IMR-90 (cell line): Measurements from ENCODE around the gene NFX1. TPM values are rescaled to one million over a fixed set of nuclear protein-coding genes. Genes with fewer than 3 reads are reported as not detected.

Source experiments
- ATAC-seq: fragments of 200-7000 bp; cut with Tn5 transposase; 2 replicates; pipeline ENCODE4 v1.9.1; 2020; ENCODE audit warnings: low read depth, mild to moderate bottlenecking, moderate library complexity
- BruUV-seq: library from RNA; stranded (reverse); fragments of 400-500 nt; replicated peaks from 2 replicates; lab custom pipeline; 2021; lab: Mats Ljungman, UMichigan
- CTCF ChIA-PET: fragments of 300-600 bp; formaldehyde crosslinking; extraction: SDS; loops from one replicate; lab custom pipeline; 2021; ENCODE audit warnings: antibody characterized with exemption; lab: Yijun Ruan, JAX
- POLR2A ChIA-PET: fragments of 300-600 bp; sonication (Branson Sonifier 250); formaldehyde crosslinking; loops from one replicate; lab custom pipeline; 2022; ENCODE audit warnings: antibody characterized with exemption; ENCODE audit not compliant: unreplicated experiment; lab: Charles Lee
- DNase-seq: peaks from one replicate; pipeline ENCODE4 v3.0.0; 2013
- H2AFZ ChIP-seq: replicated peaks from 2 replicates; pipeline ENCODE3; 2013; ENCODE audit warnings: low read length, mild to moderate bottlenecking; ENCODE audit not compliant: poor library complexity
- H2AK5ac ChIP-seq: 2 replicates; pipeline ENCODE4 v1.6.1; 2013; ENCODE audit warnings: low read depth, low read length, inconsistent platforms
- H2AK9ac ChIP-seq: replicated peaks from 2 replicates; pipeline ENCODE3; 2013; ENCODE audit warnings: mild to moderate bottlenecking, low read depth, low read length, moderate library complexity; ENCODE audit not compliant: poor library complexity
- H2BK120ac ChIP-seq: 2 replicates; pipeline ENCODE4 v1.6.1; 2013; ENCODE audit warnings: low read depth, low read length, inconsistent platforms
- H2BK15ac ChIP-seq: 3 replicates; pipeline ENCODE4 v1.6.1; 2013; ENCODE audit warnings: low read depth, low read length, inconsistent platforms
- H2BK20ac ChIP-seq: 2 replicates; pipeline ENCODE4 v1.6.1; 2013; ENCODE audit warnings: low read depth, mild to moderate bottlenecking, inconsistent platforms, low read length, moderate library complexity
- H2BK5ac ChIP-seq: 2 replicates; pipeline ENCODE4 v1.6.1; 2013; ENCODE audit warnings: mild to moderate bottlenecking, low read depth, low read length, inconsistent platforms; ENCODE audit not compliant: poor library complexity, severe bottlenecking
- H3K14ac ChIP-seq: replicated peaks from 2 replicates; pipeline ENCODE4 v1.6.1; 2013; ENCODE audit warnings: low read depth, low read length, inconsistent platforms
- H3K18ac ChIP-seq: 2 replicates; pipeline ENCODE4 v1.6.1; 2013; ENCODE audit warnings: low read depth, low read length, control low read depth
- H3K23ac ChIP-seq: 2 replicates; pipeline ENCODE4 v1.6.1; 2013; ENCODE audit warnings: low read depth, low read length, inconsistent platforms
- H3K27ac ChIP-seq: 2 replicates; pipeline ENCODE4 v1.5.1; 2013; ENCODE audit warnings: mild to moderate bottlenecking, control low read depth, low read length; ENCODE audit not compliant: insufficient read depth
- H3K27me3 ChIP-seq: 2 replicates; pipeline ENCODE4 v1.6.1; 2013; ENCODE audit warnings: low read length; ENCODE audit not compliant: control insufficient read depth, insufficient read depth
- H3K36me3 ChIP-seq: 2 replicates; pipeline ENCODE4 v1.6.1; 2013; ENCODE audit warnings: low read length, mixed read lengths; ENCODE audit not compliant: control insufficient read depth, insufficient read depth
- H3K4ac ChIP-seq: 2 replicates; pipeline ENCODE4 v1.6.1; 2013; ENCODE audit warnings: low read depth, low read length, inconsistent platforms
- H3K4me1 ChIP-seq: 2 replicates; pipeline ENCODE4 v1.6.1; 2013; ENCODE audit warnings: low read length, mixed read lengths; ENCODE audit not compliant: control insufficient read depth, insufficient read depth
- H3K4me2 ChIP-seq: 2 replicates; pipeline ENCODE4 v1.6.1; 2013; ENCODE audit warnings: low read depth, mild to moderate bottlenecking, control low read depth, low read length, moderate library complexity
- H3K4me3 ChIP-seq: 2 replicates; pipeline ENCODE4 v1.5.1; 2013; ENCODE audit warnings: low read depth, mild to moderate bottlenecking, control low read depth, low read length, moderate library complexity; ENCODE audit not compliant: insufficient read depth
- H3K56ac ChIP-seq: 2 replicates; pipeline ENCODE4 v1.6.1; 2013; ENCODE audit warnings: low read length, inconsistent platforms; ENCODE audit not compliant: insufficient read depth; ENCODE audit errors: extremely low read depth
- H3K79me1 ChIP-seq, 2 experiments: 2 replicates each; pipeline ENCODE4 v1.6.1; 2013; ENCODE audit warnings: low read length in 2 of 2, inconsistent platforms in 1 of 2, low read depth in 1 of 2
- H3K9ac ChIP-seq: 2 replicates; pipeline ENCODE4 v1.6.1; 2013; ENCODE audit warnings: low read depth, low read length, control low read depth
- H3K9me1 ChIP-seq: 2 replicates; pipeline ENCODE4 v1.6.1; 2013; ENCODE audit warnings: low read length, inconsistent platforms; ENCODE audit not compliant: insufficient read depth
- H3K9me3 ChIP-seq: 2 replicates; pipeline ENCODE4 v1.6.1; 2013; ENCODE audit warnings: low read length; ENCODE audit not compliant: control insufficient read depth, insufficient read depth
- H4K20me1 ChIP-seq: 2 replicates; pipeline ENCODE4 v1.6.1; 2013; ENCODE audit warnings: low read length, inconsistent platforms; ENCODE audit not compliant: insufficient read depth
- H4K5ac ChIP-seq: 2 replicates; pipeline ENCODE4 v1.6.1; 2013; ENCODE audit warnings: mild to moderate bottlenecking, low read depth, low read length, control low read depth
- H4K8ac ChIP-seq, 2 experiments: 2 replicates each; pipeline ENCODE4 v1.6.1; 2013; ENCODE audit warnings: low read depth in 2 of 2, low read length in 2 of 2, control low read depth in 1 of 2, inconsistent platforms in 1 of 2
- H4K91ac ChIP-seq: 2 replicates; pipeline ENCODE4 v1.6.1; 2013; ENCODE audit warnings: low read depth, low read length, inconsistent platforms; ENCODE audit not compliant: insufficient read depth
- CEBPB ChIP-seq: IDR thresholded peaks from 2 replicates; pipeline ENCODE4 v1.6.1; 2012; ENCODE audit warnings: low read depth, low read length, improper control_type of control experiment
- FOS ChIP-seq: fragments of 150-350 bp; IDR thresholded peaks from 2 replicates; pipeline ENCODE4 v1.6.1; 2016; ENCODE audit warnings: low read depth, low read length
- MAFK ChIP-seq: IDR thresholded peaks from 2 replicates; pipeline ENCODE4 v1.6.1; 2012; ENCODE audit warnings: low read depth, low read length, improper control_type of control experiment
- MXI1 ChIP-seq: IDR thresholded peaks from 2 replicates; pipeline ENCODE4 v1.6.1; 2012; ENCODE audit warnings: low read depth, mild to moderate bottlenecking, low read length, moderate library complexity, borderline replicate concordance
- NFE2L2 ChIP-seq: fragments of 150-350 bp; IDR thresholded peaks from 2 replicates; pipeline ENCODE4 v1.6.1; 2016; ENCODE audit warnings: low read depth, mild to moderate bottlenecking, low read length
- RAD21 ChIP-seq: IDR thresholded peaks from 2 replicates; pipeline ENCODE4 v1.6.1; 2012; ENCODE audit warnings: low read length, improper control_type of control experiment
- RFX5 ChIP-seq: IDR thresholded peaks from 2 replicates; pipeline ENCODE4 v1.8.0; 2012; ENCODE audit warnings: low read depth, mild to moderate bottlenecking, low read length, moderate library complexity
- WGBS, 2 experiments: methylation state at CpG; one replicate each; pipeline versions ENCODE4 v1.1.5 to v1.1.7; 2013; ENCODE audit warnings: missing lambda C conversion rate in 2 of 2; ENCODE audit not compliant: insufficient read length in 1 of 2; ENCODE audit errors: extremely low coverage in 2 of 2; 5-methylcytosine and 5-hydroxymethylcytosine counted together
- dilution Hi-C: fragments of 300-500 bp; cut with HindIII; formaldehyde crosslinking; loops from one replicate; pipeline ENCODE4 v1.14.3; 2018; ENCODE audit warnings: low sequenced_read_pairs; ENCODE audit not compliant: unreplicated experiment
- in situ Hi-C: fragments of 300-500 bp; cut with MboI; formaldehyde crosslinking; loops from 3 replicates; pipeline ENCODE4 v1.14.3; 2019; ENCODE audit warnings: low sequenced_read_pairs, inconsistent platforms, mixed read lengths
- intact Hi-C: fragments of 100-400 bp; cut with micrococcal nuclease; formaldehyde crosslinking; loops from 2 replicates; pipeline ENCODE4 v1.10.0; 2022
- polyA plus RNA-seq, 3 experiments: library from polyadenylated mRNA; depleted of rRNA; stranded (reverse); fragments of >200 nt; gene quantifications; 2 replicates each; pipeline ENCODE4 v1.2.3, GENCODE V29; 2012; ENCODE audit warnings: low replicate concordance in 1 of 3
- total RNA-seq: library from RNA; depleted of rRNA; stranded (reverse); fragments of >200 nt; gene quantifications from 2 replicates; pipeline ENCODE4 v1.2.3, GENCODE V29; 2012
- TF ChIP-seq, protein P1 (sequence below): conservative IDR thresholded peaks from 2 replicates; pipeline ENCODE4 v1.5.1; 2012; ENCODE audit warnings: mild to moderate bottlenecking, low read depth, low read length, improper control_type of control experiment
- TF ChIP-seq, protein P2 (sequence below): fragments of 150-350 bp; IDR thresholded peaks from 2 replicates; pipeline ENCODE4 v1.6.1; 2017; ENCODE audit warnings: mild to moderate bottlenecking, antibody characterized with exemption, low read length, low read depth
- TF ChIP-seq, protein P3 (sequence below): fragments of 150-350 bp; IDR thresholded peaks from 2 replicates; pipeline ENCODE4 v1.6.1; 2016; ENCODE audit warnings: low read depth, mild to moderate bottlenecking, low read length, moderate library complexity, borderline replicate concordance

Gene NFX1
- total and polyA plus RNA-seq, 2 of the 4 experiments (the other 2 are of a cell fraction) = 27.0 to 36.0 TPM

DNA sequence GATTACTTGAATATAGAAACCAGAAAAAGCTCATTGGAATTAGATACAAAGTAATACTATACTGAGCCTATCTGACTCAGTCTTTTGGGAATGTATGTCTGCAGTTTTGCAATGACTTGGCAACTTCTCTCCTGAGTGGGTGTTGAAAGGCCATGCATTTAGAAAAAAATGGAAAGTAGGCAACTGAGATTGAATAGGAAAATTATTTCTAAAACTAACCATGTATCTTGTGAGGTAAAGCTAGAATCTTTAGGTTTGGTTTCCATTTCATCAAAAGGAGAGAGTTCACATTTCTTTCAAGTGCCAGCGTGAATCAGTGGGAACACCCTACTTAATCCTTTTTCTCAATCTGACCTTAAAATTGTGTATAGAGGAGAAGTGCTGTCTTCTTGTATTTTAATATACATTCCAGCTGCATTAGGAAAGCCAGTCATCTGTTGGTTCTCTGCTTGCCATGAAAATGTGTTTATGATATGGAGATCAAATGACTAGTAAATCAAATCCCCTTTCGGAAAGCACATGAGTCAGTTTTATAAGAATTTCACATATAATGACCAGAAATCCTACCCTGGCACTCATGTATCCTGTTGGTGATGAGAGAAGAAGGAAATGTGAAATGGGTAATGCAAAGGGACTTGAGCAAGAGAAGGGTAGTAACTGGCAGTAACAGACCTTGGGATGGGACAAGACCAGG, 30.4 kb downstream of the NFX1 start (continued):
- TF ChIP-seq FOS = peak; percentile 73
- no peak for TF ChIP-seq MXI1

DNA sequence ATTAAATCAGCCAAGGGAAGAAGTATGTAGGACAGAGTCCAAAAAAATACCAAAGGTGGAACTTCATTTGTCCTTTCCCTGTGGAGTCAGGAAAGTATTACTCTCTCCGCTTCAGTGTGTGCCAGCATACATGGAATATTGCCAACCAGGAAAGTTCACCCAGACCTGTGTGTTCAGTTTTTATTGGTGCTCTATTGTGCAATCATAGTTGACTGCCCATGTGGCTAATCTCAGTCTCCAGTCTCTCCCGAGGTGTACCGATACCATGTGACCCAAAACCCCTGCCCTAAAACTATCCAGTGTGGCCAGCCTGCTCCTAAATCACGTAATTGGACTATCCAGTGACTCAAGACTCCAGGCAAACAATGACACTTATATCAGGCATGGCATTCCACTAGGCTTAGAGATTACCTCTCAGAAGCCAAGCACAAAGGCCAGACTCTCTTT, 38.8 kb downstream of the NFX1 start:
- Histone ChIP-seq H3K56ac (peak overlapping the region; percentile 49), H3K9ac (no peak overlapping the region), H3K4me3 (no peak overlapping the region), H3K79me1 (peaks cover 11 to 32% of the 10 kb centered on the region in 2 experiments), H4K20me1 (no peaks in the 10 kb centered on the region), H3K18ac (peak overlapping the region; percentile 90), H3K27ac (peak overlapping the region; percentile 67), H3K4me2 (peak overlapping the region; percentile 9; the same call in 1 of the 2 replicates), H3K27me3 (no peaks in the 10 kb centered on the region), H3K23ac (peak overlapping the region; percentile 84), H4K91ac (peak overlapping the region; percentile 90), H3K9me3 (no peaks in the 10 kb centered on the region), H3K14ac (peak overlapping the region; percentile 71; the same call in 1 of the 2 replicates), H2AK9ac (no peak overlapping the region), H2BK120ac (peak overlapping the region; percentile 81), H4K5ac (peak overlapping the region; percentile 87; the same call in 1 of the 2 replicates), H2BK15ac (peak overlapping the region; percentile 41), H2BK5ac (peak overlapping the region; percentile 98), H3K9me1 (0 out of 2 replicates have a peak, but pooled peaks cover 10% of the 10 kb centered on the region), H2AFZ (peak overlapping the region; percentile 29), H3K4ac (peak overlapping the region; percentile 85), H4K8ac (peak overlapping the region; percentile 14 to 74), H2AK5ac (peak overlapping the region; percentile 85), H3K36me3 (peaks cover 16% of the 10 kb centered on the region), H2BK20ac (peak overlapping the region; percentile 88), H3K4me1 (peaks cover 17% of the 10 kb centered on the region)
- intact Hi-C loops (loop anchor here (1.0 kb wide), 1 partner anchor 8 kb away; no protein-coding TSS in a partner anchor), dilution Hi-C loops (no loop called here), in situ Hi-C loops (no loop called here)
- peak; percentile 94 for DNase-seq
- CTCF ChIA-PET = interaction anchor here (1.5 kb wide), 1 partner anchor 39 kb away, joined by 3 read pairs; the partner anchor contains the start of gene NFX1
- TF ChIP-seq, protein P1, sequence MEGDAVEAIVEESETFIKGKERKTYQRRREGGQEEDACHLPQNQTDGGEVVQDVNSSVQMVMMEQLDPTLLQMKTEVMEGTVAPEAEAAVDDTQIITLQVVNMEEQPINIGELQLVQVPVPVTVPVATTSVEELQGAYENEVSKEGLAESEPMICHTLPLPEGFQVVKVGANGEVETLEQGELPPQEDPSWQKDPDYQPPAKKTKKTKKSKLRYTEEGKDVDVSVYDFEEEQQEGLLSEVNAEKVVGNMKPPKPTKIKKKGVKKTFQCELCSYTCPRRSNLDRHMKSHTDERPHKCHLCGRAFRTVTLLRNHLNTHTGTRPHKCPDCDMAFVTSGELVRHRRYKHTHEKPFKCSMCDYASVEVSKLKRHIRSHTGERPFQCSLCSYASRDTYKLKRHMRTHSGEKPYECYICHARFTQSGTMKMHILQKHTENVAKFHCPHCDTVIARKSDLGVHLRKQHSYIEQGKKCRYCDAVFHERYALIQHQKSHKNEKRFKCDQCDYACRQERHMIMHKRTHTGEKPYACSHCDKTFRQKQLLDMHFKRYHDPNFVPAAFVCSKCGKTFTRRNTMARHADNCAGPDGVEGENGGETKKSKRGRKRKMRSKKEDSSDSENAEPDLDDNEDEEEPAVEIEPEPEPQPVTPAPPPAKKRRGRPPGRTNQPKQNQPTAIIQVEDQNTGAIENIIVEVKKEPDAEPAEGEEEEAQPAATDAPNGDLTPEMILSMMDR = no peak
- TF ChIP-seq, protein P2, sequence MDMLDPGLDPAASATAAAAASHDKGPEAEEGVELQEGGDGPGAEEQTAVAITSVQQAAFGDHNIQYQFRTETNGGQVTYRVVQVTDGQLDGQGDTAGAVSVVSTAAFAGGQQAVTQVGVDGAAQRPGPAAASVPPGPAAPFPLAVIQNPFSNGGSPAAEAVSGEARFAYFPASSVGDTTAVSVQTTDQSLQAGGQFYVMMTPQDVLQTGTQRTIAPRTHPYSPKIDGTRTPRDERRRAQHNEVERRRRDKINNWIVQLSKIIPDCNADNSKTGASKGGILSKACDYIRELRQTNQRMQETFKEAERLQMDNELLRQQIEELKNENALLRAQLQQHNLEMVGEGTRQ = peak; percentile 90
- TF ChIP-seq, protein P3, sequence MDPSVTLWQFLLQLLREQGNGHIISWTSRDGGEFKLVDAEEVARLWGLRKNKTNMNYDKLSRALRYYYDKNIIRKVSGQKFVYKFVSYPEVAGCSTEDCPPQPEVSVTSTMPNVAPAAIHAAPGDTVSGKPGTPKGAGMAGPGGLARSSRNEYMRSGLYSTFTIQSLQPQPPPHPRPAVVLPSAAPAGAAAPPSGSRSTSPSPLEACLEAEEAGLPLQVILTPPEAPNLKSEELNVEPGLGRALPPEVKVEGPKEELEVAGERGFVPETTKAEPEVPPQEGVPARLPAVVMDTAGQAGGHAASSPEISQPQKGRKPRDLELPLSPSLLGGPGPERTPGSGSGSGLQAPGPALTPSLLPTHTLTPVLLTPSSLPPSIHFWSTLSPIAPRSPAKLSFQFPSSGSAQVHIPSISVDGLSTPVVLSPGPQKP = no peak
- TF ChIP-seq NFE2L2 = peak; percentile 1; the same call in 1 of the 2 replicates
- peak; percentile 50; the same call in 1 of the 2 replicates for TF ChIP-seq FOS
- no peak for TF ChIP-seq RAD21
- no peak for TF ChIP-seq MAFK
- TF ChIP-seq RFX5 = no peak
- TF ChIP-seq CEBPB = peak; percentile 99
- BruUV-seq = no TSS peak
- peak; percentile 74 for ATAC-seq
- POLR2A ChIA-PET = interaction anchor here (0.6 kb wide), 1 partner anchor 145 kb away, joined by 3 read pairs; no protein-coding TSS in a partner anchor
- WGBS, 2 experiments = 40% methylated on average over 1 of the region's 4 CpGs; no CpG with 5 or more reads in 1 of the 2 experiments
